ACC112 (cell line): ENCODE data around the gene MDC1.

Source experiments
- H2AFZ ChIP-seq: fragments of 200-600 bp; sonication (generic); one replicate; pipeline ENCODE4 v1.6.0; 2017; ENCODE audit warnings: antibody characterized with exemption, low read length; ENCODE audit not compliant: unreplicated experiment
- H3K27ac ChIP-seq: fragments of 200-600 bp; sonication (generic); 2 replicates; pipeline ENCODE4 v1.5.1; 2014; ENCODE audit warnings: low read depth, mild to moderate bottlenecking, antibody characterized with exemption, low read length, moderate library complexity
- H3K27me3 ChIP-seq: fragments of 200-600 bp; sonication (generic); 2 replicates; pipeline ENCODE4 v1.6.1; 2014; ENCODE audit warnings: mild to moderate bottlenecking, antibody characterized with exemption, low read length, moderate library complexity, mixed read lengths; ENCODE audit not compliant: insufficient read depth
- H3K36me3 ChIP-seq: fragments of 200-600 bp; sonication (generic); 2 replicates; pipeline ENCODE4 v1.6.1; 2016; ENCODE audit warnings: mild to moderate bottlenecking, antibody characterized with exemption, low read length, moderate library complexity, mixed read lengths; ENCODE audit not compliant: insufficient read depth
- H3K4me1 ChIP-seq: fragments of 200-600 bp; sonication (generic); one replicate; pipeline ENCODE4 v1.6.1; 2016; ENCODE audit warnings: low read length, mixed read lengths; ENCODE audit not compliant: insufficient read depth, unreplicated experiment, control insufficient read depth
- H3K4me3 ChIP-seq: fragments of 200-600 bp; sonication (generic); 2 replicates; pipeline ENCODE4 v1.5.1; 2014; ENCODE audit warnings: mild to moderate bottlenecking, low read depth, low read length
- H3K79me2 ChIP-seq: fragments of 200-600 bp; sonication (generic); one replicate; pipeline ENCODE4 v1.6.0; 2016; ENCODE audit warnings: low read length; ENCODE audit not compliant: control insufficient read depth, unreplicated experiment, insufficient read depth

The MDC1 gene

GRCh38 chr6:30651143-30651542 lies 65.9 kb downstream of the MDC1 start:
- no peaks in the 10 kb centered on the region for H3K27me3 ChIP-seq
- peaks cover 17% of the 10 kb centered on the region; the same call in 1 of the 2 replicates for H3K36me3 ChIP-seq
- peaks cover 6% of the 10 kb centered on the region for H3K4me1 ChIP-seq
- H3K4me3 ChIP-seq = no peak overlapping the region
- no peak overlapping the region for H3K27ac ChIP-seq
- H3K79me2 ChIP-seq = peaks cover 8% of the 10 kb centered on the region
- no peak overlapping the region for H2AFZ ChIP-seq
